CD4-positive, alpha-beta T cell (primary cell): Measurements from ENCODE around the gene PBX4. TPM values are rescaled to one million over a fixed set of nuclear protein-coding genes. Genes with fewer than 3 reads are reported as not detected.

Source experiments
- ATAC-seq: fragments of 200-7000 bp; cut with Tn5 transposase; one replicate; pipeline ENCODE4 v1.10.0; 2022; ENCODE audit warnings: mild to moderate bottlenecking; ENCODE audit not compliant: poor library complexity
- CTCF ChIA-PET: fragments of 350-600 bp; sonication (Branson Sonifier 250); formaldehyde crosslinking; loops from one replicate; lab custom pipeline; 2021; ENCODE audit warnings: antibody characterized with exemption, inconsistent platforms; lab: Charles Lee
- POLR2A ChIA-PET: fragments of 350-600 bp; sonication (Branson Sonifier 250); formaldehyde crosslinking; loops from one replicate; lab custom pipeline; 2021; ENCODE audit warnings: antibody characterized with exemption, inconsistent platforms; lab: Charles Lee
- DNase-seq, 14 experiments: peaks; one replicate each; pipeline ENCODE4 v3.0.0-alpha.2; 2013 to 2020; ENCODE audit warnings: mixed read lengths in 2 of 14
- H3K27ac ChIP-seq, 2 donors: one replicate each; pipeline versions ENCODE4 v1.5.1 to v1.7.0; 2013; ENCODE audit warnings: low read length in 2 of 2, low read depth in 1 of 2, mild to moderate bottlenecking in 1 of 2
- H3K27me3 ChIP-seq, 2 experiments: 1 replicate in 1 of 2; 2 replicates in 1 of 2; pipeline versions ENCODE4 v1.6.1 to v1.7.0; 2013; ENCODE audit warnings: low read length in 2 of 2, control low read depth in 1 of 2, mild to moderate bottlenecking in 1 of 2, moderate library complexity in 1 of 2; ENCODE audit not compliant: insufficient read depth in 2 of 2, control insufficient read depth in 1 of 2
- H3K36me3 ChIP-seq: one replicate; pipeline ENCODE4 v1.6.1; 2013; ENCODE audit warnings: low read length, control low read depth; ENCODE audit not compliant: insufficient read depth
- H3K4me1 ChIP-seq: one replicate; pipeline ENCODE4 v1.6.1; 2013; ENCODE audit warnings: low read length, control low read depth; ENCODE audit not compliant: insufficient read depth
- H3K4me3 ChIP-seq: one replicate; pipeline ENCODE4 v1.5.1; 2013; ENCODE audit warnings: mild to moderate bottlenecking, low read length, moderate library complexity
- H3K9me3 ChIP-seq, 2 experiments: 1 replicate in 1 of 2; 2 replicates in 1 of 2; pipeline versions ENCODE4 v1.6.1 to v1.7.0; 2013; ENCODE audit warnings: low read length in 2 of 2, mild to moderate bottlenecking in 2 of 2, control low read depth in 1 of 2, moderate library complexity in 1 of 2; ENCODE audit not compliant: control insufficient read depth in 1 of 2, insufficient read depth in 1 of 2
- H3K27ac Mint-ChIP-seq: one replicate; pipeline ENCODE4 v1.8.0; 2020; ENCODE audit warnings: mixed read lengths
- H3K27me3 Mint-ChIP-seq: one replicate; pipeline ENCODE4 v1.8.0; 2021; ENCODE audit warnings: mixed read lengths
- H3K36me3 Mint-ChIP-seq: one replicate; pipeline ENCODE4 v1.8.0; 2021; ENCODE audit warnings: low read depth, mixed read lengths
- H3K4me1 Mint-ChIP-seq: one replicate; pipeline ENCODE4 v1.8.0; 2021; ENCODE audit warnings: low read depth, mixed read lengths
- H3K4me3 Mint-ChIP-seq: one replicate; pipeline ENCODE4 v1.8.0; 2020; ENCODE audit warnings: mild to moderate bottlenecking, mixed read lengths
- H3K9me3 Mint-ChIP-seq: one replicate; pipeline ENCODE4 v1.8.0; 2020; ENCODE audit warnings: mixed read lengths
- intact Hi-C, 2 experiments: fragments of 100-400 bp; cut with DNase I in 1 of 2; cut with micrococcal nuclease in 1 of 2; formaldehyde crosslinking; loops; one replicate each; pipeline versions ENCODE4 v1.15.1 to v1.9.0; 2023 to 2025; cut with DNase I, micrococcal nuclease
- total RNA-seq, 174 experiments: library from RNA in 2 of 174; stranded (reverse) in 2 of 174; gene quantifications; one replicate each; pipeline ENCODE4 v1.2.3 and lab custom pipeline; 2021 to 2026
- TF ChIP-seq, protein P1 (sequence below): fragments of 200-600 bp; IDR thresholded peaks from one replicate; pipeline ENCODE4 v1.8.0; 2022; ENCODE audit warnings: antibody characterized with exemption, mild to moderate bottlenecking

The PBX4 gene
- total RNA-seq, 2 experiments from 2014 or later: 50.1 to 51.8 TPM

DNA sequence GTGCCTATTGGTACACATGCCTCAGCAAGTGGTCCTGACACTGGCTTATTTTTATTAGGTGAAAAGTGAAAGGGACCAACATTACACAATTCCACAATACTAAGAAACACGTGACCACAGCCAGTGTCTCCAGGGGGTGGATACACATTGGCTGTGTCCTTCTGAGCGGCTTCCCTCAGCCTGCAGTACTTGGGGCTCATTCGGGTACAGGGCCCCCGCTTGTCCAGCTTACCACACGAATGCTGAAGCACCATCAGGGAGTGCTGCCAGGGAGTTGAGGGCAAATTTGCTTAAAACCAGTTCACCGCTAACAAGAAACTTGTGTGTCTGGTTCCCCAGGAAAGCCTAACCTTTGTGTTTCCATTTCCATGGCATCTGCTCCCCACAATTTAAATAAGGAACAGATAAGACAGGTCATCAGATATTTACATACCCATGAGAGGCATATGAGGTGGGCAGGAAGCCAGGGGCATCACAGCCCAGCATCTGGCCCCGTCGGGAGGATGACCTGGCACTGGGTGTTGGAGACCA is 23.3 kb downstream of the PBX4 start:
- intact Hi-C loops: loop anchor here in 1 of 2 experiments (5.0 kb wide), 1 partner anchor 33 kb away; no protein-coding TSS in a partner anchor
- TF ChIP-seq, protein P1, sequence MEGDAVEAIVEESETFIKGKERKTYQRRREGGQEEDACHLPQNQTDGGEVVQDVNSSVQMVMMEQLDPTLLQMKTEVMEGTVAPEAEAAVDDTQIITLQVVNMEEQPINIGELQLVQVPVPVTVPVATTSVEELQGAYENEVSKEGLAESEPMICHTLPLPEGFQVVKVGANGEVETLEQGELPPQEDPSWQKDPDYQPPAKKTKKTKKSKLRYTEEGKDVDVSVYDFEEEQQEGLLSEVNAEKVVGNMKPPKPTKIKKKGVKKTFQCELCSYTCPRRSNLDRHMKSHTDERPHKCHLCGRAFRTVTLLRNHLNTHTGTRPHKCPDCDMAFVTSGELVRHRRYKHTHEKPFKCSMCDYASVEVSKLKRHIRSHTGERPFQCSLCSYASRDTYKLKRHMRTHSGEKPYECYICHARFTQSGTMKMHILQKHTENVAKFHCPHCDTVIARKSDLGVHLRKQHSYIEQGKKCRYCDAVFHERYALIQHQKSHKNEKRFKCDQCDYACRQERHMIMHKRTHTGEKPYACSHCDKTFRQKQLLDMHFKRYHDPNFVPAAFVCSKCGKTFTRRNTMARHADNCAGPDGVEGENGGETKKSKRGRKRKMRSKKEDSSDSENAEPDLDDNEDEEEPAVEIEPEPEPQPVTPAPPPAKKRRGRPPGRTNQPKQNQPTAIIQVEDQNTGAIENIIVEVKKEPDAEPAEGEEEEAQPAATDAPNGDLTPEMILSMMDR: no peak
- H3K4me3 Mint-ChIP-seq: no peak overlapping the region
- DNase-seq: peak in 1 of 14 experiments; percentile 26
- H3K36me3 Mint-ChIP-seq: peaks cover 46% of the 10 kb centered on the region
- Histone ChIP-seq H3K4me1 (peaks cover 95% of the 10 kb centered on the region), H3K36me3 (peaks cover 35% of the 10 kb centered on the region), H3K9me3 (no peaks in the 10 kb centered on the region), H3K27me3 (no peaks in the 10 kb centered on the region), H3K4me3 (no peak overlapping the region), H3K27ac (no peak overlapping the region)
- no peaks in the 10 kb centered on the region for H3K27me3 Mint-ChIP-seq
- H3K9me3 Mint-ChIP-seq: no peaks in the 10 kb centered on the region
- POLR2A ChIA-PET: no interaction called here
- no peak for ATAC-seq
- CTCF ChIA-PET: no interaction called here
- peaks cover 53% of the 10 kb centered on the region for H3K4me1 Mint-ChIP-seq
- peak overlapping the region; percentile 81 for H3K27ac Mint-ChIP-seq

DNA sequence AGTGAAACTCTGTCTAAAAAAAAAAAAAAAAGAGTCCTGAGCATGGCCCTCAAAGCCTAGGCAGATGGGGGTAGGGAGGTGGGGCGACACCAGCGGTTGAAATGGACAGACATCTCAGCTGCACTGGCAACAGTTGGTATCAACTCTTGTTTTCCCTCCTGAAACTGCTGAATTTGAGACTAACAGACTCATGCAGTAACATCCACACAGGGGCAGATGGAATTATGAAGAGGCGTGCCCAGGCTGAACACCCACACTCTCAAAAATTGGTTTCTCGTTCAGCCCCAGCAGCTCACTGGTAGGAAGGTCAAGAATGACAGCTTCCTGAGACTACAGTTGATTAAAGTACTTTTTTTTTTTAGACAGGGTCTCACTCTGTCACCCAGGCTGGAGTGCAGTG is 24.1 kb downstream of the PBX4 start:
- intact Hi-C loops: loop anchor here in 1 of 2 experiments (5.0 kb wide), 1 partner anchor 57 kb away; the partner anchor contains the start of gene CILP2
- POLR2A ChIA-PET: interaction anchor here (0.6 to 0.7 kb wide), 2 partner anchors 227 to 277 kb away, joined by 3 to 4 read pairs; partner anchors contain the start of gene ZNF506
- no peaks in the 10 kb centered on the region for H3K9me3 ChIP-seq
- peaks cover 53% of the 10 kb centered on the region for H3K36me3 Mint-ChIP-seq
- H3K27me3 Mint-ChIP-seq: no peaks in the 10 kb centered on the region
- H3K4me3 Mint-ChIP-seq: no peak overlapping the region
- no peak overlapping the region for H3K27ac ChIP-seq
- CTCF ChIA-PET: interaction anchor here (0.8 kb wide), 1 partner anchor 12 kb away, joined by 4 read pairs; no protein-coding TSS in a partner anchor
- DNase-seq (peak in 1 of 14 experiments; percentile 26), ATAC-seq (no peak)
- peaks cover 35% of the 10 kb centered on the region for H3K36me3 ChIP-seq
- H3K4me3 ChIP-seq: no peak overlapping the region
- no peaks in the 10 kb centered on the region for H3K9me3 Mint-ChIP-seq
- H3K27me3 ChIP-seq: no peaks in the 10 kb centered on the region
- TF ChIP-seq, protein P1: no peak
- peak overlapping the region; percentile 81 for H3K27ac Mint-ChIP-seq
- peaks cover 60% of the 10 kb centered on the region for H3K4me1 Mint-ChIP-seq
- peaks cover 95% of the 10 kb centered on the region for H3K4me1 ChIP-seq

DNA sequence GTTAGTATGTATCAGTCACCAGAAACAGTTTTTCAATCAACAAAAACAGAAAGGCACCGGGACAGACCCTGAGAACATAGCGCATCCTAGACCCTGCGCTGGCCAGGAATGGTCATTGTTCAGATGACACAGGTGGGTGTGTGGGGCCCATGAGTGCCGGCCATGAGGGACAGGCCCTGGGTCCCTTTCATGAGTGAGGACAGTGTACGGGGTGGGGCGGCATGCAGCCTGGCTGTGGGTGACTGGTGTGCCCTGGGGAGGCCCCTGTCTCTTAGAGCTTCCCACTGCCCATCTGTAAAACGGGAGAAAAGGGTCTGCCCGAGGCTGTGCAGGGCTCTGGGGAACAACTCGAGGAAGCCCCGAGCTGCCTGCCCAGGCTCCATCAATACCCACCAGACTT is 25.8 kb downstream of the PBX4 start:
- intact Hi-C loops: loop anchor here in 1 of 2 experiments (5.0 kb wide), 1 partner anchor 55 kb away; the partner anchor contains the start of gene CILP2
- H3K9me3 Mint-ChIP-seq: no peaks in the 10 kb centered on the region
- no peak overlapping the region for H3K4me3 Mint-ChIP-seq
- H3K27me3 Mint-ChIP-seq: no peaks in the 10 kb centered on the region
- Histone ChIP-seq H3K9me3 (no peaks in the 10 kb centered on the region), H3K4me1 (peaks cover 92% of the 10 kb centered on the region), H3K36me3 (peaks cover 35% of the 10 kb centered on the region), H3K4me3 (no peak overlapping the region), H3K27ac (no peak overlapping the region), H3K27me3 (no peaks in the 10 kb centered on the region)
- DNase-seq (no peak), ATAC-seq (no peak)
- peaks cover 44% of the 10 kb centered on the region for H3K36me3 Mint-ChIP-seq
- no peak overlapping the region for H3K27ac Mint-ChIP-seq
- CTCF ChIA-PET: no interaction called here
- peaks cover 57% of the 10 kb centered on the region for H3K4me1 Mint-ChIP-seq
- TF ChIP-seq, protein P1: no peak
- POLR2A ChIA-PET: no interaction called here
